SW480 (cell line): Measurements from ENCODE around the gene NENF.

Experiments used
- DNase-seq: peaks from one replicate; pipeline ENCODE4 v3.0.0-alpha.2; 2016; ENCODE audit warnings: low spot score

Gene NENF

GRCh38 chr1:212482006-212482636 is 49.4 kb downstream of the NENF start:
- no peak for DNase-seq

DNA sequence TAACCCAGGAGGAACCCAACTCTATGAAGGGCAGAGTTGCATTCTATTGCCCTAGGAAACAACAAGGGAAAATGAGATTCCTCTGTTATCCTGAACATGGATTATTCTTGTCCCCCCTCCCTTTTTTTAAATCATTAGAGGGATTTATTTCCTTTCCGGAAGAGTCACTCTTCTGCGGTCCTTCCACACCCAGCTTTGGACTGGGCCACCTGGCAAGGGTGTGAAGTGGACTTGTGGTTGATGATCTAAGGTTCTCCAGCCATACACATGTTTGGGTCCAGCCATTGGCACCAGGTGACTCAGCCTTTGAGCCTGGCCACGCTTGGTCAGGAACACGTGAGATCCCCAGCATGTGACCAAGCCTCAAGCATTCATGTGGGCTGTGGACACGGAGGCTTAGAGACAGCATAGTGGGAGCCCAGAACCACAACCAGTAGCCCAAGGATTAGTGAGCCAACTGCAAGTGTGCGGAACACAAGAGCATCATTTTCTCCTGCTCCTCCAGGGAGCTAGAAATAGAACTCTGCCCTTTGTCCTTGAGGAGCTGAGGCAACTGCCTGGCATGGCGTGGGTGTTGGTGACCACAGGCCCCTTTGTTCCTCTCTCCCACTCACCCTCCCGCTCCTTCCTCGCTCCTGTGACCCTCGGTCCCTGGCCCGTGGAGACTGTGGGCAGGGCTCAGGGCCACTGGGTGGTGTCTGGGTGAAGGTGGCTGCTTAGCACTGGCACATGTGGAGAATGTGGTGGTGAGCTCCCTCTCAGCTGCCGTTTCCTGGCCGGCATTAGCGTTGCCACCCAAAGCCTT is 50.1 kb downstream of the NENF start:
- DNase-seq = peak; percentile 95

GRCh38 chr1:212484701-212485570 is 52.2 kb downstream of the NENF start:
- peak; percentile 74 for DNase-seq

GRCh38 chr1:212485571-212485912 is 52.8 kb downstream of the NENF start:
- DNase-seq = no peak

DNA sequence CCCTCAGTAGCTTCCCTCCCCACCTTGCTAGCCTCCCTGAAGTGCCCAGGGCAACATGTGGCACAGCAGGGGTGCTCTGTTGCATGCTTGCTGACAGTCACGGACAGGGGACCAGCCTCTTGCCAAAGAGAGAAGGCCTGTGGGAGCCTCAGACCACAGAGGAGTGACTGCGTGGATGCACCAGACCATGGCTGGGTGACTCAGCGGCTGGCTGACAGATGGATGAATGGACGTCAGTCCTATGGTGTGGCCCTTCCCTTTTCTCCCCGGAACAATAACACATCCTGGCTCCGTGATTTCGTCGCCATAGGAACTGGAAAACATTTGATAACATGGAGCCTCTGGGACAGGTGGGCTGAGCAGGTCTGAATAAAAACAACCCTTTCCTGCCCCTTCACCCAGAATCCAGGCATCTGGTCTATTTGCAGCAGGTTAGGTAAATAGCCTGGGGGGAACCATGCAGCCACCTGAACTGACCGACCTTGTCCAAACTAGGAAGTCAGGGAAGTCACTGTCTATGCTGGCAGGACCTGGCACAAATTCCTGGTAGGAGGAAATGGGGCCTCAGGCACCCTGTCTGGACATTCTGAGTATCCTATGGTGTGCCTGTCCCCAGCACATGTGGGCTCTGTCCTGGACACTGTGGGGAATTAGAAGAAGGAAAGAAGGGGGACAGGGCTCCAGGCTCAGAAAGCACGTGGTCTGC is 53.3 kb downstream of the NENF start:
- DNase-seq = peak; percentile 98

GRCh38 chr1:212486619-212486975 is 53.9 kb downstream of the NENF start:
- DNase-seq = no peak

DNA sequence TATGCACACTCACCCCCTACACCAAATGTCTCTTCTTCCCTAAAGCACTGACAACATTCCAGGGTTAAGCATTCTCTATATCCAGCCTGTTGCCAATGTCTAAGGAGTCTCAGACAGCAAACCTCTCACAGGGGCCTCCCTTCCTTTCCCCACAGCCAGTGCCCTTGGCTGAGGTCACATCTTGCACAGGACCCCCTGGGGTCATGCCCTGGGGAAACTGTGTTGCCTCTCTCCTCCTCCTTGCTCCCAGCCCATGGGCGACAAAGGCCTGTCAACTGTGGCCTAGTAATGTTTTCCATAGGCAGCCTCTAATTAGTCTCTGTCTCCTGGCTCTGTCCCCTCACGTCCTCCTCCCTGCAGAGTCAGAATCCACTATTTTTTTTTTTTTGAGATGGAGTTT is 54.6 kb downstream of the NENF start:
- DNase-seq = no peak

DNA sequence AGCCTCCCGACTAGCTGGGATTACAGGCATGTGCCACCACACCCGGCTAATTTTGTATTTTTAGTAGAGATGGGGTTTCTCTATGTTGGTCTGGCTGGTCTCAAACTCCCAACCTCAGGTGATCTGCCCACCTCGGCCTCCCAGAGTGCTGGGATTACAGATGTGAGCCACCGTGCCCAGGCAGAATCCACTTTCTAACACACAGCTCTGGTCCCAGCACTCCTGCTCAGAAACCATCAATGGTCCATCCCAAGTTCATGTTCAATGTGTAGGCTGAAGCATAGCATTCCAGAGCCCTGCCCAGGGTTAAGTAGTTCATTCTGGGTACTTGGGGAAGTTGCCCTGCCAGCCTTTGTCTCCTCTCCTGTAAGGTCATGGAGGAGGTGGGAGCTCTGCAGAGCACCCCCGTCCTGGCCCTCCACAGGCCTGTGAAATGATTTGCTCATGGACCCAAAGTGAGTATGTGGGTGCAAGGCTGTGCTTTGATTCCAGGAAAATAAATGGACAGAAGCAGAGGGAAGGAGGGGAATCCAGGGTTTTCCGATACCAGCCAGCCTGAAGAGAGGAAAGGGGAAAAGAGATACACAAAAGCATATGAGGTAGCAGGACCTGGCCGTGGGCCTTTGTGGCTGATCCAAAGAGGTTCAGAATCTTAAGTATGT is 55.2 kb downstream of the NENF start:
- DNase-seq = no peak

DNA sequence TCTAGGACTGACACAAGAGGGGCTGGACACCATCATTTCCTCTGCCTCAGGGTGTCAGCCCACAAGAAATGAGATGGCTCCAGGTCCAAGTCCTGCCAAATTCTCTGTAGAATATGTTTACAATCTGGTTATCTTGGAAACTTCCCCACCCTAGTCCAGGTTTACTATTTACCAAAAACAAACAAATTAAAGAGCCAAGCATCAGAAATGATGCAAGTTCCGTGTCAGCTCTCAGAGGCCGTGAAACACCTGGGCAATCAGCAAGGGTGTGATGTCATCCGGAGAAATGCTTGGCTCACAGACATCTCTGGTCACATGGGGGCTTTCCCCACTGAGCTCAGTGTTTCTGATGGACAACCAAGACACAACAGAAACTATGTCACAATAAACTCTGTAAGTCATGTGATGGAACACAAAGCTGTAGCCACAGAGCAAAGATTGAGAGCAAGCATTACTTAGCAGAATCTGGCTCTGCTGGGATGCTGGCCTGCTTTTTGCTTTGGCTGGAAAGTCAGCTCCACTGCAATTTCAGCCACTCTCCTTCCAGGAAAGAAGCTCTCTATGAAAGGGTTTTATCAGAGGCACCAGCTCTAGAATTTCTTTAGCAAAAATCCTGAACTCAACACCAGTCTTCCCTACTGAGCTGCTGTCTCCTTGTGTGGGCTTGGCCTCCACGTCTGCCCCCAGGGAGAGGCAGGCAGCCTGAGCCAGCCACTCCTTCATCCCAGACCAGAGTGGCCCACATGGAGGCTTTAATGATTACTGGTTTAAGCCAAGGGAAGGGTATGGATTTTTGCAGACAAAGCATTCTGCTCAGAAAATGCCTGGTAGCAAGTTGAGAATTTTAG is 55.9 kb downstream of the NENF start:
- peak; percentile 89 for DNase-seq

DNA sequence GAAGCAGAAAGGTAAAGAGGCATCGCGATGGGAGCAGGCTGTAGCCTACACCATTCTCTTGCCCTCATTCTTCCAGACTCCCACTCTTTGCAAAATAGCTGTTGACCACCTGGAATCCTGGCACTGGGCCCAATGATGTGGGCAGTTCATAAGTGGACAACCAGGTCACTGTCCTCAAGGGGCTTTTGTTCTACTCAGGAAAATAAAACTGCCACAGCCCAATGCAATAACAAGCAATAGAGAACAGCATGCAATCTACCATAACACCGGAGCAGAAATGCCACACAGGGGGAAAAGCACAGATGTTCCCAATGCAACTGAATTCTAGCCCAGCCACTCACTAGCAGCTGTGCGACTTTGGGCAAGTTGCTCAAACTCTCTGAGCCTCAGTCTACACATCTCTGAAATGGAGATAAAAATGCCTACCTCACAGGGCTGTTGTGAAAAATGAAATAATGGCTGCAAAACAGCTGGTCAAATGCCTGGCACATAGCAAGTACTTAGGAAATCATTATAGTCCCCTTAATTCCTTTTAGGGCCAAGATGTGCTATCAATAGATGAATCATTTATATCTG is 56.7 kb downstream of the NENF start:
- DNase-seq = no peak

- DNase-seq = no peak
Measured at GRCh38 chr1:212490276-212490675, 57.6 kb downstream of the NENF start.

DNA sequence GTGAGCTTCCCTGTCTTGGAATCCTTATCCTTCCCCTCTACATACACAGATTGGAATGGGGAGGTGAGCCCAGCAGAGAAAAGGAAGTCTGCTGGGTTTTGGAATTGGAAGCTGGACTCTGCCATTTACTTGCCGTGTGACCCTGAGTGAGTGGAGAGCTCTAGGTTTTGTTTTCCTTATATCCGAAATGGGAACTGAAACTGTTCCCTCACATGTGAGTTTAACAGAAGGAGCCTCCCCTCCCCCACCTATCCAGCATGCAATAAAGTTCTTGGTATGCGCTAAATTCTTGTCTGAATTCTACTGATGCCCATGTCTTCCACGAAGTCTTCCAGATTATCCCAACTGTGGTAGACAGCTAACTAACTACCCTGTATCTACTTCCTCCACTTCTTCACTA is 58.7 kb downstream of the NENF start:
- DNase-seq = no peak
